ENCODE results near the gene TMEM80.

The TMEM80 gene

DNA sequence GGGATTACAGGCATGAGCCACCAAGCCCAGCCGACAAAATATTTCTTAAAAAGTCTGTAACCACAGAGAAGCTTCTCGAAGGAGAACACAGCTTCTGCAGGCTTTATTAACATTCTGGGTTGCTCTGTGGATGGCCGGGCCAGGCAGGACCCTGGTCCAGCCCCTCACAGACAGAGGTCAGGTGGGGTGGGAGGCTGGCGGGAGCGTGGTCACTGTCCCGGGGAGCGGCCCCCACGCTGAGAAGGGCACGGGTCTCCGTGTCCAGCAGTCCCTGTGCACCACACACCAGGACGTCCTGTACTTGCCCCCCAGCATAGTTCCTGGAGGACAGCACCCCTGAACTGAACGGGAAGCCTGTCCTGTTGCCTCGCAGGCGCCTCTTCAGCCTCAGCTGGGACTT is 39.2 kb upstream of the TMEM80 start:
- TF ChIP-seq BHLHE40 (IDR thresholded peaks at IDR 0.05; ENCODE audit: borderline replicate concordance) = no peak
- DNase-seq (ENCODE audit: extremely low spot score) = peak; percentile 3
- ChIA-PET POLR2A (no interaction called here), CTCF (no interaction called here)

DNA sequence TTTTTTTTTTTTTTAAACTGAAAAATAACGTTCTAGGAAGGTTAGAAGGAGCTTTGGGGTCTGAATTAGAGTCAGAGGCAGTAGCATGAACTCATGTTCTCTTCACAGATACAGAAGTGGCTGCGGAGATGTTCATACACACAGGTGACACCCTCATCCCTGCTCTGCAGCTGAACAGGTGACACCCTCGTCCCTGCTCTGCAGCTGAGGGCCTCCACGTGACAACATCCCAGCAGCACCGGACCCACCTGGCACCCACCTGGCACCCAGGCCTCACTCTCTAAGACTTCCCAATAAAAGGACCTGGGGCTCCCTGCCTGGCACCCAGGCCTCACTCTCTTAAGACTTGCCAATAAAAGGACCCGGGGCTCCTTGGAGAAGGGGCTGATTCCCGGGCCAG is 38.8 kb upstream of the TMEM80 start:
- CTCF ChIA-PET = interaction anchor here (0.6 kb wide), 1 partner anchor 12 kb away, joined by 3 read pairs; no protein-coding TSS in a partner anchor
- POLR2A ChIA-PET = no interaction called here

DNA sequence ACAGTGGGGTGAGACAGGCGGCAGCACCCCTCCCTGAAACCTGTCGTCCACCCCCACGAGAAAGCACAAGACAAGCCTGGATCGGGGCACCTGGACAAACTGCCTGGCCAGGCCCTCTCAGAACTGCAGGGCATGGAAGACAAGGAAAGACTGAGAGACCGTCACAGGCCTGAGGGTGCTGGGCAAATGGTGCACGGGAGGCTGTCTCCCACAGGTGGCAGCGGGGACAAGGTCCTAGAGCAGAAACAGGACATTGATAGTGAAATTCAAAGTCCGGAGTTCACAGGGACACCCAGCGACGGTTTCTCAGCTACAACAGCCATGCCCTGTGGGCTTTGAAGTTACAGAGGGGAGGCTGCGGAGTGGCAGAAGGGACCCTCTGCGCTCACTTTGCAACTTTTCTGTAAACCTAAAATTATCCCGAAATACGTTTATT is 37.9 kb upstream of the TMEM80 start:
- POLR2A ChIA-PET = no interaction called here
- no peak for DNase-seq (ENCODE audit: extremely low spot score)
- CTCF ChIA-PET = interaction anchor here (0.6 kb wide), 1 partner anchor 11 kb away, joined by 3 read pairs; no protein-coding TSS in a partner anchor
- no peak for TF ChIP-seq CTBP1 (IDR thresholded peaks at IDR 0.05; ENCODE audit: borderline replicate concordance)
- TF ChIP-seq FOXA1 (IDR thresholded peaks at IDR 0.05) = no peak
- TF ChIP-seq ZNF384 (IDR thresholded peaks at IDR 0.05) = no peak
- no peak for TF ChIP-seq TARDBP (IDR thresholded peaks at IDR 0.05)
- TF ChIP-seq SP1 (IDR thresholded peaks at IDR 0.05) = no peak
- TF ChIP-seq BHLHE40 (IDR thresholded peaks at IDR 0.05; ENCODE audit: borderline replicate concordance) = no peak
- TF ChIP-seq ARNT (IDR thresholded peaks at IDR 0.05) = no peak

More for the DNA sequence above, 38.8 kb upstream of the TMEM80 start:
- DNase-seq (ENCODE audit: extremely low spot score) = peak; percentile 3
- TF ChIP-seq L3MBTL2 (conservative IDR thresholded peaks at IDR 0.05) = no peak
- TF ChIP-seq FOXK2 (IDR thresholded peaks at IDR 0.05) = no peak
- TF ChIP-seq ARNT (IDR thresholded peaks at IDR 0.05) = no peak
- no peak for TF ChIP-seq FOXA1 (IDR thresholded peaks at IDR 0.05)
- no peak for TF ChIP-seq NFRKB (IDR thresholded peaks at IDR 0.05)
- TF ChIP-seq, protein P1, sequence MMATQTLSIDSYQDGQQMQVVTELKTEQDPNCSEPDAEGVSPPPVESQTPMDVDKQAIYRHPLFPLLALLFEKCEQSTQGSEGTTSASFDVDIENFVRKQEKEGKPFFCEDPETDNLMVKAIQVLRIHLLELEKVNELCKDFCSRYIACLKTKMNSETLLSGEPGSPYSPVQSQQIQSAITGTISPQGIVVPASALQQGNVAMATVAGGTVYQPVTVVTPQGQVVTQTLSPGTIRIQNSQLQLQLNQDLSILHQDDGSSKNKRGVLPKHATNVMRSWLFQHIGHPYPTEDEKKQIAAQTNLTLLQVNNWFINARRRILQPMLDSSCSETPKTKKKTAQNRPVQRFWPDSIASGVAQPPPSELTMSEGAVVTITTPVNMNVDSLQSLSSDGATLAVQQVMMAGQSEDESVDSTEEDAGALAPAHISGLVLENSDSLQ (IDR thresholded peaks at IDR 0.05) = no peak
- no peak for TF ChIP-seq ELF4 (IDR thresholded peaks at IDR 0.05)
- TF ChIP-seq ZNF384 (IDR thresholded peaks at IDR 0.05) = no peak
- no peak for TF ChIP-seq FOXM1 (IDR thresholded peaks at IDR 0.05; ENCODE audit: borderline replicate concordance)
- TF ChIP-seq HDGF (IDR thresholded peaks at IDR 0.05; ENCODE audit: borderline replicate concordance) = no peak
- no peak for TF ChIP-seq BHLHE40 (IDR thresholded peaks at IDR 0.05; ENCODE audit: borderline replicate concordance)
- TF ChIP-seq TARDBP (IDR thresholded peaks at IDR 0.05) = no peak
- TF ChIP-seq CTBP1 (IDR thresholded peaks at IDR 0.05; ENCODE audit: borderline replicate concordance) = no peak
- TF ChIP-seq SP1 (IDR thresholded peaks at IDR 0.05) = no peak
- no peak for TF ChIP-seq SUZ12 (IDR thresholded peaks at IDR 0.05)
- TF ChIP-seq LEF1 (IDR thresholded peaks at IDR 0.05; ENCODE audit: borderline replicate concordance) = no peak

DNA sequence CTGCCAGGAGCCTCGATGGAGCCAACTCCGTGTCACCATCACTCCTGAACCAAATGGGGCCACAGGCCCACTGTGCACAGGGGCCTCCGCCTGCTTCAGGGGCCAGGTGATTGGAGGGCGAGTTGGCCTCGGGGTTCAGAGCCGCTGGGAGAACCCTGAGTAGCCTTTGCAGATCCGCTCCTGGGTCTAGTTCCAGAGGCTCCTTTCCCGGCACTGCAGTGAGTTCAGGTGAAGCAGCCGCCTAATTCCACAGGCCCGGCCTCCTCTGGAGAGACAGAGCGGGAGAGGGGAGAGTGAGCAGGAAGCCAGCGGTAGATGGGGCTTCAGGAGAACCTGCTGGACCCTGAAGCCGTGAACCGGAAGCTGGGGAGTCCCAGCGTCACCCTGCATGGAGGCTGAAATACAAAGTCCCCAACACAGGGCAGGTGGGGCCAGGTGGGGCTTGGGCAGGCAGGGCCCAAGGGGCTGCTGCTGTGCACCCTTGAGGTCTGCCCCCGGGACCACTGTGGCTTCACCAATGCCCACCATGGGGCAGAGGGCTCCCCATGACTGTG is 36.0 kb upstream of the TMEM80 start:
- POLR2A ChIA-PET = no interaction called here
- CTCF ChIA-PET = no interaction called here
- no peak for DNase-seq (ENCODE audit: extremely low spot score)
- no peak for TF ChIP-seq FOXK2 (IDR thresholded peaks at IDR 0.05)
- TF ChIP-seq TARDBP (IDR thresholded peaks at IDR 0.05) = no peak
- TF ChIP-seq FOXM1 (IDR thresholded peaks at IDR 0.05; ENCODE audit: borderline replicate concordance) = no peak
- no peak for TF ChIP-seq CTBP1 (IDR thresholded peaks at IDR 0.05; ENCODE audit: borderline replicate concordance)
- no peak for TF ChIP-seq L3MBTL2 (conservative IDR thresholded peaks at IDR 0.05)
- TF ChIP-seq ZNF384 (IDR thresholded peaks at IDR 0.05) = no peak
- TF ChIP-seq LEF1 (IDR thresholded peaks at IDR 0.05; ENCODE audit: borderline replicate concordance) = no peak
- no peak for TF ChIP-seq ELF4 (IDR thresholded peaks at IDR 0.05)
- no peak for TF ChIP-seq NFRKB (IDR thresholded peaks at IDR 0.05)
- TF ChIP-seq SP1 (IDR thresholded peaks at IDR 0.05) = no peak
- TF ChIP-seq BHLHE40 (IDR thresholded peaks at IDR 0.05; ENCODE audit: borderline replicate concordance) = no peak

DNA sequence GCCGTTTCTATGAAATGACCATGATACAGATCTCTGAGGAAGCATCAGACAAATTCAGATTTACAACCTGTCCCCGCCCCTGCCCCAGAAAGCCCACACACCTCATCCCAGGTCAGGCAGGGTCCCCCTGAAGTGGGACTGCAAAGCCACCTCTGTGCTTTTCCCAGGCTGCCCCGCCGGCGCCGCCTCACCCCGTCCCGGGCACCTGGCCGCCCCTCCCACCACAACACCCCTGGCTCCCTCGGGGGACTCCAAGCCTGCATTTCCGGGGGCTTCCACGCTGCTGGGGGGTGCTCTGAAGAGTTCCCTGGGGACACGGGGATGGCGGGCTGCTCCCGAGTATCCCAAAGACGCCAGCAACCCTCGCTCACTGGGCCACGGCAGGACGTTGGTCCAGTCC is 35.3 kb upstream of the TMEM80 start:
- ChIA-PET CTCF (no interaction called here), POLR2A (no interaction called here)
- DNase-seq (ENCODE audit: extremely low spot score) = no peak
- no peak for TF ChIP-seq NFRKB (IDR thresholded peaks at IDR 0.05)
- TF ChIP-seq SP1 (IDR thresholded peaks at IDR 0.05) = no peak
- TF ChIP-seq BHLHE40 (IDR thresholded peaks at IDR 0.05; ENCODE audit: borderline replicate concordance) = no peak
- TF ChIP-seq L3MBTL2 (conservative IDR thresholded peaks at IDR 0.05) = no peak
- no peak for TF ChIP-seq TARDBP (IDR thresholded peaks at IDR 0.05)
- no peak for TF ChIP-seq SUZ12 (IDR thresholded peaks at IDR 0.05)
- no peak for TF ChIP-seq FOXK2 (IDR thresholded peaks at IDR 0.05)
- no peak for TF ChIP-seq ARNT (IDR thresholded peaks at IDR 0.05)
- TF ChIP-seq FOXA1 (IDR thresholded peaks at IDR 0.05) = no peak
- TF ChIP-seq ELF4 (IDR thresholded peaks at IDR 0.05) = no peak
- TF ChIP-seq FOXM1 (IDR thresholded peaks at IDR 0.05; ENCODE audit: borderline replicate concordance) = no peak
- TF ChIP-seq, protein P1 (IDR thresholded peaks at IDR 0.05) = no peak
- no peak for TF ChIP-seq HDGF (IDR thresholded peaks at IDR 0.05; ENCODE audit: borderline replicate concordance)
- no peak for TF ChIP-seq LEF1 (IDR thresholded peaks at IDR 0.05; ENCODE audit: borderline replicate concordance)
- no peak for TF ChIP-seq CTBP1 (IDR thresholded peaks at IDR 0.05; ENCODE audit: borderline replicate concordance)
- no peak for TF ChIP-seq ZNF384 (IDR thresholded peaks at IDR 0.05)

DNA sequence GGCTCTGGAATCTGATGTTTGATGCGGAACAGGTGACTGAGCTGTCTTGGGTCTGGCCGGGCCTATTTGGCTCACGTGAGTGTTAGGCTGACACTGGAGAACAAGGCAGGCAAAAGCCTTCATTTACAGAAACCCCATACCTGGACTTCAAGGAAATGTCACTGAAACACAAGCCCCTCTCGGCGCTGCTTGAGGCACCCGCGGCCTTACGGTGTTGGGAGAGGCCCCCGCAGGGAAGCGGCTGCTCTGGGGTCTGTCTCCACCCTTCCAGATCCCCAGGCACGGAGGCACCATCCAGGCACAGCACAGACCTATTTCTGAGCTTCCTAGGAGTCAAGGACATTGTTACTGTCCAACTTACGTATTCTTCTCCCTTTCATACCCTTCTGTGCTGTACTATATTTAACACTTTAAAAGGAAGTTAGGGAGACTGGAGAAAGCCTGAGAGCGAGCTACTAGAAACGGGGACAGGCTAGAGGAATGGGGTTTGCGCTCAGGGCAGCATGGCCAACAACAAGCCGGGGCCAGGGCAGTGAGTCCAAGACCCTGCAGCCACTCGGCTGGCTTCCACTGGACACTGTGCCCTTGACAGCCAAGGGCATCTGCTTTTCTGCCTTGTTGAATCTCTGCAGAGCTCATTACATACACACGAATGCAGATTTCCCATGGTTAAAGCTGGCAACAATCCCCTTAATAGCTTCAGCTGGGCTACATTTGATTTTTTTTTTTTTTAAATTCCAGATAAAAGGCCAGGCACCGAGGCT is 34.8 kb upstream of the TMEM80 start:
- DNase-seq (ENCODE audit: extremely low spot score) = no peak
- CTCF ChIA-PET = interaction anchor here (0.6 kb wide), 1 partner anchor 64 kb away, joined by 3 read pairs; no protein-coding TSS in a partner anchor
- TF ChIP-seq ZNF384 (IDR thresholded peaks at IDR 0.05) (no peak), LEF1 (IDR thresholded peaks at IDR 0.05; ENCODE audit: borderline replicate concordance) (no peak), CTBP1 (IDR thresholded peaks at IDR 0.05; ENCODE audit: borderline replicate concordance) (no peak), HDGF (IDR thresholded peaks at IDR 0.05; ENCODE audit: borderline replicate concordance) (no peak), SP1 (IDR thresholded peaks at IDR 0.05) (no peak), BHLHE40 (IDR thresholded peaks at IDR 0.05; ENCODE audit: borderline replicate concordance) (no peak), ARNT (IDR thresholded peaks at IDR 0.05) (no peak), ELF4 (IDR thresholded peaks at IDR 0.05) (no peak), FOXM1 (IDR thresholded peaks at IDR 0.05; ENCODE audit: borderline replicate concordance) (no peak), TARDBP (IDR thresholded peaks at IDR 0.05) (no peak), SUZ12 (IDR thresholded peaks at IDR 0.05) (no peak)

More for the DNA sequence above, 34.8 kb upstream of the TMEM80 start:
- POLR2A ChIA-PET = no interaction called here
